Stimulated activated memory B cell treated with anti-CD40 and anti-IgM and Interleukin-4, amounts not matched to agents 10 μg/mL and 1 μg/mL and 100 μg/mL, for 72 hours (primary cell): ENCODE measurements around the gene ZNF90.

Experiments
- ATAC-seq: fragments of 150-1000 bp; cut with Tn5 transposase; 2 replicates; pipeline ENCODE4 v1.10.0; 2021
- H3K27ac Mint-ChIP-seq: one replicate; pipeline ENCODE4 v1.8.0; 2022; ENCODE audit warnings: mild to moderate bottlenecking, mixed read lengths
- H3K27me3 Mint-ChIP-seq: one replicate; pipeline ENCODE4 v1.8.0; 2022; ENCODE audit warnings: mixed read lengths
- H3K36me3 Mint-ChIP-seq: one replicate; pipeline ENCODE4 v1.8.0; 2022; ENCODE audit warnings: mixed read lengths
- H3K4me1 Mint-ChIP-seq: one replicate; pipeline ENCODE4 v1.8.0; 2022; ENCODE audit warnings: mixed read lengths
- H3K4me3 Mint-ChIP-seq: one replicate; pipeline ENCODE4 v1.8.0; 2022; ENCODE audit warnings: mild to moderate bottlenecking, moderate library complexity, mixed read lengths
- H3K9me3 Mint-ChIP-seq: one replicate; pipeline ENCODE4 v1.8.0; 2022; ENCODE audit warnings: mixed read lengths

Gene ZNF90

GRCh38 chr19:20162821-20163220, 85.0 kb downstream of the ZNF90 start:
- H3K4me1 Mint-ChIP-seq: peaks cover 17% of the 10 kb centered on the region
- peaks cover 19% of the 10 kb centered on the region for H3K9me3 Mint-ChIP-seq
- H3K36me3 Mint-ChIP-seq: peaks cover 11% of the 10 kb centered on the region
- no peak for ATAC-seq
- H3K4me3 Mint-ChIP-seq: no peak overlapping the region
- no peak overlapping the region for H3K27ac Mint-ChIP-seq
- H3K27me3 Mint-ChIP-seq: no peaks in the 10 kb centered on the region

GRCh38 chr19:20164456-20164855, 86.7 kb downstream of the ZNF90 start:
- Mint-ChIP-seq H3K36me3 (peaks cover 7% of the 10 kb centered on the region), H3K27ac (no peak overlapping the region), H3K9me3 (peaks cover 7% of the 10 kb centered on the region), H3K4me3 (no peak overlapping the region), H3K4me1 (peaks cover 18% of the 10 kb centered on the region), H3K27me3 (no peaks in the 10 kb centered on the region)
- ATAC-seq: no peak

- Mint-ChIP-seq H3K36me3 (peaks cover 22% of the 10 kb centered on the region), H3K4me1 (peaks cover 20% of the 10 kb centered on the region), H3K27ac (no peak overlapping the region), H3K4me3 (no peak overlapping the region), H3K27me3 (no peaks in the 10 kb centered on the region), H3K9me3 (peaks cover 6% of the 10 kb centered on the region)
- no peak for ATAC-seq
These were observed 88.3 kb downstream of the ZNF90 start for GRCh38 chr19:20165971-20166592.

- peak within 1 kb of the TSS; percentile 90 for H3K27ac Mint-ChIP-seq
- ATAC-seq: peak; percentile 99
- peak within 1 kb of the TSS; percentile 99 for H3K4me3 Mint-ChIP-seq
- H3K36me3 Mint-ChIP-seq: peaks cover 32% of the 10 kb centered on the region
- H3K27me3 Mint-ChIP-seq: no peaks in the 10 kb centered on the region
- H3K9me3 Mint-ChIP-seq: peaks cover 12% of the 10 kb centered on the region
- H3K4me1 Mint-ChIP-seq: peaks cover 29% of the 10 kb centered on the region
These were observed 89.3 kb downstream of the ZNF90 start, which contains the start of gene ZNF486 for GRCh38 chr19:20167020-20167644. TSS of gene ZNF486 (plus strand) at chr19:20167214. CDS start at chr19:20167331, 117 bp downstream.

- ATAC-seq: no peak
- Mint-ChIP-seq H3K27ac (peak overlapping the region; percentile 90), H3K36me3 (peaks cover 38% of the 10 kb centered on the region), H3K9me3 (peaks cover 12% of the 10 kb centered on the region), H3K4me1 (peaks cover 24% of the 10 kb centered on the region), H3K4me3 (peak overlapping the region; percentile 99), H3K27me3 (no peaks in the 10 kb centered on the region)
These were observed 89.9 kb downstream of the ZNF90 start for GRCh38 chr19:20167651-20168122.
